Measurements from ENCODE around the gene IGFLR1.

- TF ChIP-seq CTCF (IDR thresholded peaks at IDR 0.05 in 8 of 11, conservative IDR thresholded peaks at IDR 0.05 in 3 of 11) (no peak), POLR2A (IDR thresholded peaks at IDR 0.05) (no peak), POLR2AphosphoS5 (IDR thresholded peaks at IDR 0.05) (no peak)
Observed at GRCh38 chr19:35777961-35778360, 35.7 kb upstream of the IGFLR1 start.
